ENCODE measurements around the gene MSGN1. TPM values are rescaled to one million over a fixed set of nuclear protein-coding genes. Genes with fewer than 3 reads are reported as not detected.

Gene MSGN1
- total and polyA plus RNA-seq, 2 of the 8 experiments (the other 6 are each of a cell fraction or from before 2014, with no cell fraction given), result not detected

DNA sequence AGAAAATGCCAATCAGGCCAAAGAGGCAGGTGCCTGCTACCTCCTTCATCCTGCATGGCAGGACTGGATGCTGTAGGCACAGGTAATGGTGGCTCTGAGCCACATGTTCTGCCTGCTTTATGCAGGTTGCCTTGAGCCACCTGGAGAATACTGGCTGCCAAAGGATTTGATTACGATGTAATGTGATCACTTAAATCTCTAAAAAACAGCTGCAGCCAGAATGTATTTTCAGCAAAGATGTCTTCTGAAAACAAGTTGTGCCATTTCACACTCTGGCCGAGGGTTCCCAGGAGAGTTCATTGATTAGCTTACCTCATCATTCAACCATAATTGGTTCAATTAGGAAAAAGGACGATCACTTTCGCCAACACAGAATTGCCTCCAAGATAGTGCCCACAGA is 17.9 kb upstream of the MSGN1 start (continued):
- TF ChIP-seq, protein P1, sequence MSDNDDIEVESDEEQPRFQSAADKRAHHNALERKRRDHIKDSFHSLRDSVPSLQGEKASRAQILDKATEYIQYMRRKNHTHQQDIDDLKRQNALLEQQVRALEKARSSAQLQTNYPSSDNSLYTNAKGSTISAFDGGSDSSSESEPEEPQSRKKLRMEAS (IDR thresholded peaks at IDR 0.05), result no peak
- TF ChIP-seq SP4 (IDR thresholded peaks at IDR 0.05; ENCODE audit: low read length) (no peak), CHD2 (IDR thresholded peaks at IDR 0.05; ENCODE audit: low read length) (no peak), EZH2 (IDR thresholded peaks at IDR 0.05; ENCODE audit: low read depth, low read length, severe bottlenecking) (no peak), CTCF (IDR thresholded peaks at IDR 0.05; ENCODE audit: control extremely low read depth in 1 of 3, insufficient read depth in 1 of 3, low read depth in 1 of 3, low read length in 3 of 3) (no peak), GTF2F1 (IDR thresholded peaks at IDR 0.05; ENCODE audit: borderline replicate concordance, low read depth, low read length) (no peak)

Data from H1 (cell line).